Stimulated activated CD8-positive, alpha-beta memory T cell treated with anti-CD3 and anti-CD28 coated beads, Interleukin-7, amount 100 ng/mL, for 1 hour (primary cell): ENCODE results near the gene UNC5C.

Source experiments
- DNase-seq, 2 donors: peaks; one replicate each; pipeline ENCODE4 v3.0.0-alpha.2; 2020; ENCODE audit warnings: low read depth in 2 of 2

The UNC5C gene

DNA sequence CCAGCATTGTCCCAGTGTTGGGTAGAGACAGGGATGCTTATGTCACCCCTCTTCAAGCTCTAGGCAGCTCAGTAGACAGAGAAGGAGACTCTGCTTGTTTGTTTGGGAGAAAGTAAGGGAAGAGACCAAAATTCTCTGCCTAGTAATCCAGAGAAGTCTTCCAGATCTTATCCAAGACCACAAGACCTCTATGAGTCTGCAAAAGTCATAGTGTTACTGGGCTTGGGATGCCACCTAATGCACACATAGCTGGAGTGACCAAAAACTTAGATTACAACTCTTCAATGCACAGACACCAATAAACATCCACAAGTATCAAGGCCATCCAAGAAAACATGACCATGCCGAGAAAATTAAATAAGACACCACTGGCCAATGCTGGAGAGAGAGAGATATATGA lies 205.5 kb downstream of the UNC5C start:
- no peak for DNase-seq

DNA sequence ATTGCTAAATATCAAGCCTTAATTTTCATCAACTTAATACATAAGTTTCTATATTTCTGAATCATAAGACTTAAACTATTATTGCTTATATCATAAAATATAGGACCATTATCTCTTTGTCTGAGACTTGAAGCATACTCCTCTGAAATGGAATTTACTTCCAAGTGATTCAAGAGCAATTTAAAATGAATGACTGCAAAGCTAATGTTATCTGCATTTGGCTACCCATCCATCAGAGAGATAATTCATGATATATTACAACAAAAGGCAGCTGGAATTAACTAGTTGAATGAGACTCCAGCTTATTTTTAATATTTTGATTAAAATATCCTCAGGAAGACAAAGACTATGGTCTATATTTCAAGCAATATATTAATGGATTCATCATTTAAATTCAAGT lies 208.6 kb downstream of the UNC5C start:
- DNase-seq = no peak

DNA sequence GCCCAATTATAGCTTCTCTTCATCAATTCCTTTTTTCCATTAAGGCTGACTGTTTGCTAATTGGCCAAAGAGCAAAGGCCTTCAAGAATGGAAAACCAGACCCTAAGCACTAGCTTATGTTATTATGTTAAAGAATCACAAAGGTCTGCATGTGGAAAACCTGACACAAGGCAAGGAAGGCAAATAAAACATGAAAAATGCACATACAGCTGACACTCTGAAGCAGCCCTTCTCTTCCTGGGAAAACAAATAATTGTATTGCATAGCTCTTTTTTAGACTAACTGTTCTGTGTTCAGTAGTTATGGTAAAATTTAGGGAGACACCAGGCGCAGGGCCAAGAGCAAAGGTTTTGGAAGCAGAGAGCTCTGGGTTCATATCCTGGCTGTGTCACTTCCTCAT lies 223.1 kb downstream of the UNC5C start:
- DNase-seq = no peak

DNA sequence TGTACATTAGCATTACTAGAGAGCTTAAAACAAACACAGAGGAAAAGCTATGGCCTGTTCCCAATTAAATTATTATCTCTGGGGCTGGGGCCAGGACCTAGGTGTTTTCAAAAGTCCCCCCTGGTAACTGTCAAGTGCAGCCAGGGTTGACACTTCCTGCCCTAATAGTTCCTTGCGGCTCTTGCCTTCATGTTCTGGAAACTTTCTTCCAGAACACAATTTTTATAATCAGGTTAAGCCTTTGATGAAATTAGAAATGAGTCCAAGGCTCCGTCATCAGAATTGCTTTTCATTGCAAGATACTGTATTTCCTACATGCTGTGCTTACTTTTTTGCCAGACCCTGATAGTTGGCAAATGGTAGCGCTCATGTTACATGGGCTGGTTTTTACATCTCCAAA lies 229.6 kb downstream of the UNC5C start:
- no peak for DNase-seq

DNA sequence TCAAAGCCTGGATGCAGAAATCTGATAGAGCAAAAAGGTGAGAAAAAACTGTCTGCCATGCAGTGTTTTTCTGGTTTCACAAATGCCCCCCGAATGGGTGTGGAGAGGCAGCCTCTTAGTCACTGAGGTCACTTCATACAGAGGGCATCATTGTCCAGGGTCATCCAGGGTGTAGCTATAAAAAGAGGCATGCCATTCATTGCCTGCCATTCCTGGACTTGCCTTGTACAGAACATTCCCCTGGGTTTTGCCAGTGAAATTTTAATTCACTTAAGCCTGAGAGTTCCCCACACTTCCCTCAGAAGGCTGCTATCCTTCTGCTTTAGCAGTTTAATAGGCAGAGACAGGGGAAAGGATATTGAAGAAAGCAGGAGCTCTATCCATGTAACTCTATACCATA lies 230.3 kb downstream of the UNC5C start:
- DNase-seq = no peak

DNA sequence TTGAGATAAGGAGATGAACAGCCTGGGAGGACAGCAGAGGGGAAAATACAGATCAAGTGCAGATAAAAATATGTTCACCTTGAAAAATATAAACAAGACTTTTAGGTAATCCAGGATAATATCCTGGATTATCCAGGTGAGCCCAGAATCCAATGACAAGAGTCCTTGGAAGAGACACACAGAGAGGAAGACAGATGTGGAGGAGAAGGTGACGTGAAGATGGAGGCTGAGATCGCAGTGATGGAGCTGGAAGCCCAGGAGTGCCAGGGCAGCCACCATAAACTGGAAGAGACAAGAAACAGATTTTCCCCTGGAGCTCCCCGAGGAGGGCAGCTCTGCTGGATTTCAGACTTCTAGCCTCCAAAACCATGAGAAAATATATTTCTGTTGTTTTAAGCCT lies 230.7 kb downstream of the UNC5C start:
- no peak for DNase-seq

DNA sequence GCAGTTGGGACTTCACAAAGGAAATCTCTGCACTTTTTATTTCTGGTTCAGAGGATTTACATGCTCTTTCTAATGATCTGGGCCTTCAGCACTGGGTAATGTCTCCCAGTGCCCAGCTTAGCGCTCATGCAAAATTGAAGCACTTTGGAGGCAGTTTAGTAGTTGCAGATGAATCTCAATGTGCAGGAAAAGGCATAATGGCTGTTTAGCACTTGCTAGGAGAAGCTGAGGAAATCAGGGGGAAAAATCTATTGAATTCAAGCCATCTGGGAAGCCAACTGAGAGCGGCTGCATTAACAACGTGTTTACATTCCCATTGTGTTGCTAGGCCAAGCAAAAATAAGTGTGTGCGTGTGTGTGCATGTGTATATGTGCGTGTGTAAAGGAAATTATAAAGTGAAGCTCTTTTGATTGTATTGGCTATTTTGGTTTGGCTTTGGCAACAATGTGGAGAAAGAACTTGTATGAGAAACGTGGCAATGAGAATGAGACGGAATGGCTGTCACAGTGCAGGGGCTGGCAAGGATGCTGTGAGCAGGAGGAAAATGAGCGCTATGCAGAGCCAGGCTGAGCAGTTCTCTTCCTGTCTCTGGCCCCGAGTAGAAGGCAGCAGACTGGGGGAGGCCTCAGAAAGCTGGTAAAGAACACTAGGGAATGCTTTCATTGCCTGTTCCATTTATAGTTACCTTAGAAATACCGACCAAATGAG lies 231.5 kb downstream of the UNC5C start:
- no peak for DNase-seq

DNA sequence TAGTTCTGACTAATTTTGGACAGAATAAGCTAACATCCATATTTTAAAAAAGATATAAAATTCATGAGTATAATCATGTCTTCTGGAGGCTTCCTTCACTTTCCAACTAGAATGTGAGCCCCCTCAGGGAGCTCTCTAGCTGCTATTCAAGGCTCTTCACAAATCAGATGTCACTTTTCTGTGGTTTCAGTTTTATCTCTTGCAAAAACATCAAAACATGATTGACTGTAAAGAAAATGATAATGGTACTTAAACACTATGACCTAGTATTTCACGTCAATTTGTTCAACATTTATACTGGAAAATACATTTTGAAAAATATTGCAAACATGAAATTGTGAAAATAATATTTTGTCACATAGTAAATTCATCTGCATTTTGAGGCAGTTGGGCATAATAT lies 234.2 kb downstream of the UNC5C start:
- no peak for DNase-seq

DNA sequence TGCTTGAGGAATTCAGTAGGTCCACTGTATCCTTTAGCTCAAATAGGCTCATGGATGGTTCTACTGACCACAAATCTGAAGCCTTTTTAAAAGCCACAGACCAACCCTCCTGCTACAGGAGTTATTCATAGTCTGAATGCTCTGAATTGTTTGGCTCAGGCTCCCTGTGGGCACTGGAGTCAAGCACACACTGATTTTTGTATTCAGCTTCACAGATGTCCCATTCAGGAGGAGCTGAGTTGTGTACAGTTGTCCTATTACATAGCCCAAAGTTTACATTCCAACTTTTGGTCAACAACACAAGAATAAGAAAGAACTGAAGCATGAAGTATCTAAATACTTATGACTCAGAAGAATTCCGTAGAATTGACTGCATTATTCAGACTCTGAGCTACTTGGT lies 243.9 kb downstream of the UNC5C start:
- no peak for DNase-seq

DNA sequence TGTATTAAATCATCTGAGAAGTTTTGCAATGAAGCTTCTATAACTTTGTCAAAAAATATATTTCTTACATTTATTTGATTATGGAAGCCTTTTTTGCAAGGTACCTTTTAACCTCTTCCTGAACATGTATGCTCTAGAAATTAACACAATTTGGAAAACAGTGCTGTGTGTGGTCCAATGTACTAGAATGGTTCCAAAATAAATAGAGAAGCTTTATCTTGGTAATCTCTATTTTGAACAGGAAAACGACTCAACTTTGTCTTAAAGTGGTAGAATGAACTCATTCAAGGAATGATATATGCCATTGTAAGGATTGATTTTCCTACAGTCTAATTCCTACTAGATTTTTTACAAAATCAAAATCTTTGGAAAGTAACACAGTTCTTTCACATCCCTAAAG lies 248.5 kb downstream of the UNC5C start:
- DNase-seq = no peak

DNA sequence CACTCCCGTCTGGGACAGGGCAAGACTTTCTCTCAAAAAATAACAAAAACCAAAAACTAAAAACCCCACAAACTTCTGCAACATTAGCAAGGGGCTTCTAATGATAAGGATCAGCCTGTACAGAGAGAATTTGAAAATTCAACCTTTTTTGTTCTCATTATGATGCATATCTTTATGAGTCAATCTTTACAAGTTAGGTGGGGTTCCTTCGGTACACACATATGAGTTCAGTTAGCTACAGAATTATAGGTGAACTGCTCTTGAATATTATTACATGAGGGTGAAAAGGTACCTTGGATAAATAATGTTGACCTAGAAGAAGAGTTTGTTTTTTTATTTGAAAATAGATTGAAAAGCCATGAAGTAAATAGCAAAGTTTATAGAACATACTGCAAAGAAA lies 252.7 kb downstream of the UNC5C start:
- no peak for DNase-seq

DNA sequence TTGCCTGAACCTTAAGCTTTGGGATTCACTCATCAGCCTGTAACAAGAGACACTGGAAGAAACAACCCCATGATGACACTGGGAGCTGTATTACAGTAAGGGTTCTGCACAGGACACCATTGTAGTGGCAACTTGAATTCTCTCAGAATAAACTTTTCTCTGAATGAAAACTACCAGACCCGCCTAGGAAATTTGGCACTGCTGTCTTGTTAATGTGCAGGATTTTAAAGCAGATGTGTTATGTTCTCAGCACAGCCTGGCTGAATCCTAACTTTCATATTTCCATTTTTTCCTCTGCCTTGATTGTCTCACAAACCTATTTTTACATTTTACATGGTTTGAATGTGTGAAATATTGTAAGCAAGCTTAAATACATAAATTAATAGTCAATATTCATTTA lies 253.6 kb downstream of the UNC5C start:
- no peak for DNase-seq

DNA sequence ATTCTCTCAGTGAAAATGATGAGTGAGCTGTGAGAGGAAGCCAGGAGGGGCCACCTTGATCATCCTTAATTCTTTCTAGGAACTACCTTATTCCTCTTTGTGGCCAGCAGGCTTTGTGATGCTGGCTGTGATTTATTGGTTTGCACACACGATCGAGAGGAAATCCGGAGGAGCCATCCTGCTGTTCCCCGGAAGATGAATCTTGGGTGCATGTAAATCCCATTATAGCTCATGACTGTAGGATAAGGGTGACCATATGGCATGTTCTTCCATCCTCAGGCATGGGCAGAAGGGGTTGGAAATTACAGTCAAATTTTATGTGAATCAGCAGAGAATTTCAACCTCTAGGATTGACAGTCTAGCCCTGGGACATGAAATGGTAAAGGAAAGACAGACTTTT lies 254.5 kb downstream of the UNC5C start:
- no peak for DNase-seq

DNA sequence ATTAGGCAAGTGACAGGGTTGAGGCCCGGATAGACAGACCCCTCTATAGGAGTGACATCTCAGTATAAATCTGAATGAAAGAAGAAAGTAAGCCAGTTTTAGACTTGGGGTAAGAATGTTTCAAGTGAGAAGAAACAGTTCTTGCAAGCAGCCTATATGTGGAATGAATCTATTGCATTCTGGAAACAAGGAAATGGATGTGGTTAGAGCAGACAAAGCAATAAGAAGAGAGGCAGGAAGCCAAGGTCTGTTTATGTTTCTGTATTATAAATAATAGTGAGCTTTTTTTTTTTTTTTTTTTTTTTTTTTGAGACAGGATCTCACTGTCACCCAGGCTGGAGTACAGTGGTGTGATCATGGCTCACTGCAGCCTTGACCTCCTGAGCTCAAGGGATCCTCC lies 255.8 kb downstream of the UNC5C start:
- DNase-seq = no peak

DNA sequence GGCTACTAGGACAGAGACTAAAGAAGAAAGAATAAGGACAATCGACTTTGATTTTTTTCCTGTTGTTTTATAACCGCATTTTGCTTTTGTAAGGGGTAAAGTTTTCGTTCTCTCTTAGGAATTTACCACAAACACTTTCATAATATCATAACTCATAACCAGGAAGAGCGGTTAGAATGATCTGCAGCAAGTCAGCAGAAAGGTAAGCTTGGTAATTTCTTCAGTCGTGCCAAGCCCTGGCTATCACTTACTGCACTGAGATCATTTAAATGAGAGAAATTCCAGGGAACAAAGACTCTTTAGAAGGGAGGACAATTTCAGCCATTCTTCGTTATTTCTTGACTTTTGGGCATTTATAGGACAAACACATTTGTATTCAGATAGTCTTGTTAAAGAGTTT lies 258.1 kb downstream of the UNC5C start:
- no peak for DNase-seq

DNA sequence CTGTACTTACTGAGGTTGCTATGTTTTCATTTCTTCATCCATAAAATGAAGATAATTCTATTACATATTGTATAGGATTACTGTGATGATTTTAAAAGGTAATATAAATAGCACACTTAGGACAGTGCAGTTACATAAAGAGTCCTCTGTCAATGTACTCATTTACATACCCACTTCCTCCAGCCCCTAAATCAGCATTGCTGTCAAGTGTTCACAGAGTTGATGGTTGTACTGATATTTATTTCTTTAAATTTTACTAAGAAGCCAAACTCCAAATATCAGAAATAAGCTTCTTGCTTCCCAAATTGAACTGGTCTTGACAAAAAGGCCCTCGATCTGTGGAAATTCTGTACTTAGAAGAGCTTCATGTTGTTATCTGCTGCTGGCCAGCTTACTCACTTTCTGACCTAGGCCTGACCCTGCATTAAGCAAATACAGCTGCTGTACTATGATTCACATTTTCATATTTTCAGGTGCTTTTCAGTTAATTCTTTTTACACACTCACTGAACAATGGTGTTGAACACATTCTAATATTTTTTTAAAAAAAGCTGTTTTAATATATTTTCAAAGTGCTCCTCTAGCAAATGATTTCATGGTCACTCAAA lies 259.6 kb downstream of the UNC5C start:
- DNase-seq = no peak

DNA sequence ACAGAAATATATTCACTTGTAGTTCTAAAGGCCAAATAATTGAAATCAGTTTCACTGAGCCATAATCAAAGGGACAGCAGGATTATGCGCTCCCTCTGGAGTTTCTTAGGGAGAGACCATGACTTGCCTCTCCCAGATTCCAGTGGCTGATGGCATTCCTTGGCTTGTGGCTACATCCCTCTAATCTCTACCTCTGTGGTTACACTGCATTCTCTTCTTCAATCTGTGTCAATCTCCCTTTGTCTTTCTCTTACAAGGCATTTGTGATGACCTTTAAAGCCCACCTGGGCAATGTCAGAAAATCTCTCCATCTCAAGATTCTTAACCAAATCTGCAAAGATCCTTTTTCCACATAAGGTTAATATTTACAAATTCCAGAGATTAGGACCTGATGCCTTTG lies 260.2 kb downstream of the UNC5C start:
- DNase-seq = no peak

DNA sequence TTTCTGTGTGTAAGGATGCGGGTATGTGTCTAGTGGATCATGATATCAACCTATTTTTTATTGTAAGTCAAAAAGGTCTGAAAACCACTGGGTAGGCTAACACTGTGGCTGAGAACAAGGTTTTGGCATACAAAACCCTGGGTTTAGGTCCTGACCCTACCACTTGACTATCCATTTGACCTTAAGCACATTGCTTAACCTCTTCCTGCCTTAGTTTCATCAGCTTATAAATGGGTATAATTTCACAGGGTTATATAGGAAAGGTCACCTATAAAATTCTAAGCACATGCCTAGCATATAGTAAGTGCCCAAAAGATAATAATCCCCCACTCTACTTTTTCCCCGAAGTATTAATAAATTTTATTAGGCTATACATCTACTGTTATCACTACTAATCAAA lies 263.0 kb downstream of the UNC5C start:
- DNase-seq = no peak

DNA sequence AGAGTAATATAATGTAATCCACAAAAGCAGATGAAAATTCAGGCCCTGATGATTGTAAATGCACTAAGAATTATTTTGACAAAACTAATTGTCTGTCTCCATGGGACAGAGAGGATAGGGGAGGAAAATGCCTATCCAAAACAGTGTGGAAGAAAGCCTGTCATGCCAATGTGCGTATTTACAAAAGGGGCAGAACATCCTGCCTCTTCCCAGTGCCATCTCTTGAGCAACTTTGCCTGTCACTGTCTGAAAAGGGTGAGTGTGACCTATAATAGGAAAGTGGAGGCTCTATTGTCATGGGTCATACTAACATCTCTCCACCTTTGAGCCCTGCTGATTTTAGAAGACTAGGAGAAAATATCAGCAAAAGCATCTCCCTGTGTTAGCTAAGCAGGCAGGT lies 264.1 kb downstream of the UNC5C start:
- DNase-seq = no peak

DNA sequence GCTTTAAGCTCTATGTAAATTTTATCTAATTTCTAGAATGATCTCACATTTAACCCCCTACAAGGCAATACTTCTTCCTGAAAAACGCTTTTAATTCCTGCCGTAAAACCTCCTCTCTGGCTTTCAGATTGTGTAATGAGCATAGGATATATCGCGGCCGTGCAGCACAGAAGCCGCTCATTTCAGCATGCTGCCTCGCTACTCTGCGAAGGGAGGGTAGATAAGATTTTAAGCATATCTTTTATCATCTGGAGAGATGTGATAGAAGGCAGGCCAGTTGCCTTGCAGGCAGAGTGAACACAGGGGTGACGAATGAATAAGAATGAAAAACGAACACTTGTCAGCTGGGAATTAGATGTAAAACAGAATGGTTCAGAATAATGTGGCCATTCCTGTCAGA lies 265.5 kb downstream of the UNC5C start:
- no peak for DNase-seq

DNA sequence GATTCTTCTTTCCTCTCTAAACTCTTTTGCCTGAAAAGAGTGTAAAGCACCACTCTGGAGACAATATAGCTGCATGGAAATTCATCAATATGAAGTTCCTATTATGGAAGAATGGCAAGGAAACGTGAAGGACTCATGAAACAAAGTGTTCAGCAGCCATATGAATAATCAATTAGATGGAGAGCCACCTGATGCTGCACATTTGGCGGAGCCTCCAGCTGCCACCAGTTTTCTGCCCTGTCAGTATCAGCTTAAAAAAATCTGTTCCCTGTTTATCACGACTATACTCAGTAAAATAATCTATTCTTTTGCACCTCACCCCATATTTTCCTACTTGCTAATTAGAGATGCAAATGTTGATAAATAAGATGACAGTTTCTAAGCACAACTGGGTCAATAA lies 276.0 kb downstream of the UNC5C start:
- DNase-seq = no peak

DNA sequence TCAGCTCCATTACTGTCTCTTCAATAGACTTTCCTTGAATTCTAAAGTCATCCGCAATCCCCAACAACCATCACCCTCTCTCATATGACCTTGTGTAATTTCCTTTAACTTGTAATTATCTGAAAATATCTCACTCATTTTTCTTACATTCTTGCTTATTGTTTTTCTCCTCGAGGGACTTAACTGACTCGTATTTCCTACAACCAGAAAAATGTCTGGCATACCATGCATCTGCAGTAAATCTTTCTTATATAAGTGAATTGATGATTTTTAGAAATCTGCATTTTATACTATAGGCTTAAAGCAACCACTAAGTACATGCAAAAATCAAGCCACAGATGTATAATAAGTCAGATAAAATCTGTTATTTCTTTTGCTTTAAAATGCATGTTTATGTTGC lies 276.7 kb downstream of the UNC5C start:
- DNase-seq = no peak

DNA sequence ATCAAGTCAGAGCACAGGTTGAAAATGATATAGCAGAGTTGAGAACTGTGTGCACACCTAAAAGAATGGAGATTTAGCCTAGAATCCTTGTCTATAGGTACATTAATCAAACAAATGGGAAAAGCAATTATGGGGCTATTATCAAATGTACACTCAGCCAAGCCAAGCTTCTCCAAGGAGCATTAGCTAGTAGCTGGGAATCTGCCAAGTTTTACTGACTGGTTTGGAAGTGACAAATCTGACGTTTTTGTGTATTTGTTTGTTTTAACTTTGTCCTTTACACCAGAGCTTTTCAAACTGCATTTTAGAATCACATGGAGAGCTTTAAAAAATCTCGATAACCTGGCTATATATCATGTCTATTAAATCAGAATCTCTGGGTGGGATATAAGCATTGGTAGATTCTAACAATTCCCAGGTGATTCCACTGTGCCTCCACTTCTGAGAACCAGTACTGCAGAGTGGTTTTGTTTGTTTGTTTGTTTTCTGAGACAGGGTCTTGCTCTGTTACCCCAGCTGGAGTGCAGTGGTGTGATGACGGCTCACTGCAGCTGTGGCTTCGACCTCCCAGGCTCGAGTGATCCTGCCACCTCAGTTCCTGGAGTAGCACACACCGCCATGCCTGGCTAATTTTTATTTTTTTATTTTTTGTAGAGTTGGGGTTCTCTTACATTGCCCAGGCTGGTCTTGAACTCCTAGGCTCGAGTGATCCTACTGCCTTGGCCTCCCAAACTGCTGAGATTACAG lies 279.8 kb downstream of the UNC5C start:
- DNase-seq = no peak
